22Rv1 (cell line): ENCODE data around the gene FBXO7.

Source experiments
- ZFX ChIP-seq: fragments of 450-650 bp; IDR thresholded peaks from 2 replicates; pipeline ENCODE4 v1.6.1; 2017; ENCODE audit warnings: antibody characterized with exemption, borderline replicate concordance
- TF ChIP-seq, protein P1 (sequence below): fragments of 450-650 bp; IDR thresholded peaks from 2 replicates; pipeline ENCODE4 v1.5.1; 2017; ENCODE audit warnings: mild to moderate bottlenecking

DNA sequence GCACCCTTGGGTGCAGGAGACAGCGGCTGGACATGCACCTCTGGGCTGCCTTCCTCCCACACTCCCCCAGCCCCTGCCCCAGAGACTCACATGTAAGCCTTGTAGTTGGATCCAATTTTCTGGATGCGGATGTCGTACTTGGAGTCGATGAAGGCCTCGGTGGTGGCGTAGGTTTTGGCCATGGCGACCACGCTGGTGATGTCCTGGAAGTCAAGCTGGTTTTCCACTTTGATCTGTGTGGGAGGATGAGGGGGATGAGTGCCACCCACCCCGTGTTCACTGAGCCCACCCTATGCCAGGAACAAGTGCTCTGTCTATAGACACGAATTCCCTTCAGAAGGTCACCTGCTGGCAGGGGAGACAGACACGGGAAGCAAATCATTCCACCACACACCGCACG lies 66.9 kb downstream of the FBXO7 start:
- TF ChIP-seq, protein P1, sequence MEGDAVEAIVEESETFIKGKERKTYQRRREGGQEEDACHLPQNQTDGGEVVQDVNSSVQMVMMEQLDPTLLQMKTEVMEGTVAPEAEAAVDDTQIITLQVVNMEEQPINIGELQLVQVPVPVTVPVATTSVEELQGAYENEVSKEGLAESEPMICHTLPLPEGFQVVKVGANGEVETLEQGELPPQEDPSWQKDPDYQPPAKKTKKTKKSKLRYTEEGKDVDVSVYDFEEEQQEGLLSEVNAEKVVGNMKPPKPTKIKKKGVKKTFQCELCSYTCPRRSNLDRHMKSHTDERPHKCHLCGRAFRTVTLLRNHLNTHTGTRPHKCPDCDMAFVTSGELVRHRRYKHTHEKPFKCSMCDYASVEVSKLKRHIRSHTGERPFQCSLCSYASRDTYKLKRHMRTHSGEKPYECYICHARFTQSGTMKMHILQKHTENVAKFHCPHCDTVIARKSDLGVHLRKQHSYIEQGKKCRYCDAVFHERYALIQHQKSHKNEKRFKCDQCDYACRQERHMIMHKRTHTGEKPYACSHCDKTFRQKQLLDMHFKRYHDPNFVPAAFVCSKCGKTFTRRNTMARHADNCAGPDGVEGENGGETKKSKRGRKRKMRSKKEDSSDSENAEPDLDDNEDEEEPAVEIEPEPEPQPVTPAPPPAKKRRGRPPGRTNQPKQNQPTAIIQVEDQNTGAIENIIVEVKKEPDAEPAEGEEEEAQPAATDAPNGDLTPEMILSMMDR, result no peak
- no peak for TF ChIP-seq ZFX
